GM12878 (cell line): ENCODE results near the gene DNTTIP2. TPM values are rescaled to one million over a fixed set of nuclear protein-coding genes. Genes with fewer than 3 reads are reported as not detected.

ENCODE experiments used
- BHLHE40 ChIP-seq, 2 experiments: fragments of 450-650 bp in 1 of 2; IDR thresholded peaks; 2 replicates each; pipeline ENCODE4 v1.6.1; 2011 to 2017; ENCODE audit warnings: low read depth in 2 of 2, borderline replicate concordance in 1 of 2, improper control_type of control experiment in 1 of 2, low read length in 1 of 2, mild to moderate bottlenecking in 1 of 2
- CHD4 ChIP-seq: fragments of 200-600 bp; sonication (generic); IDR thresholded peaks from 2 replicates; pipeline ENCODE4 v1.6.1; 2016; ENCODE audit warnings: mild to moderate bottlenecking
- EED ChIP-seq: sonication (generic); IDR thresholded peaks from 2 replicates; pipeline ENCODE4 v1.6.1; 2016; ENCODE audit warnings: antibody characterized with exemption, low read depth
- GABPA ChIP-seq: IDR thresholded peaks from 2 replicates; pipeline ENCODE4 v1.6.1; 2014; ENCODE audit warnings: antibody characterized with exemption, low read depth, mild to moderate bottlenecking, inconsistent platforms
- IKZF2 ChIP-seq, 2 experiments: fragments of 450-650 bp; IDR thresholded peaks; 2 replicates each; pipeline ENCODE4 v1.6.1; 2017; ENCODE audit warnings: mild to moderate bottlenecking in 2 of 2, moderate library complexity in 2 of 2
- IRF4 ChIP-seq: IDR thresholded peaks from 2 replicates; pipeline ENCODE4 v1.6.1; 2011; ENCODE audit warnings: low read depth, low read length
- NRF1 ChIP-seq: conservative IDR thresholded peaks from 2 replicates; pipeline ENCODE4 v1.6.1; 2011; ENCODE audit warnings: mild to moderate bottlenecking, low read depth, low read length, improper control_type of control experiment
- PML ChIP-seq: IDR thresholded peaks from 2 replicates; pipeline ENCODE4 v1.6.1; 2012; ENCODE audit warnings: low read length, inconsistent platforms
- RAD21 ChIP-seq: IDR thresholded peaks from 2 replicates; pipeline ENCODE4 v1.6.1; 2011; ENCODE audit warnings: mild to moderate bottlenecking, low read depth, low read length, moderate library complexity; ENCODE audit not compliant: insufficient read depth
- SPI1 ChIP-seq: IDR thresholded peaks from 2 replicates; pipeline ENCODE4 v1.6.1; 2011; ENCODE audit warnings: low read depth, mild to moderate bottlenecking, low read length, moderate library complexity, borderline replicate concordance; ENCODE audit not compliant: insufficient read depth
- ZNF217 ChIP-seq: fragments of 450-650 bp; IDR thresholded peaks from 2 replicates; pipeline ENCODE4 v1.6.1; 2017; ENCODE audit warnings: antibody characterized with exemption, mild to moderate bottlenecking
- polyA plus RNA-seq, 11 experiments: library from polyadenylated mRNA; depleted of rRNA in 4 of 11; unstranded in 6 of 11; stranded (reverse) in 5 of 11; fragments of >200 nt; fragmentation: Nextera tagmentation in 4 of 11; fragmentation: Illumina TruSeq in 1 of 11; extraction: Ambion mirVana in 4 of 11; extraction: Trizol in 1 of 11; gene quantifications; 1 replicate in 1 of 11; 2 replicates in 10 of 11; pipeline versions ENCODE4 v1.2.1 to v1.2.3, GENCODE V29; 2011 to 2016; ENCODE audit warnings: inconsistent platforms in 2 of 11, missing spikeins in 2 of 11, low read depth in 1 of 11
- total RNA-seq, 4 experiments: library from RNA; depleted of rRNA in 3 of 4; stranded (reverse); fragments of >200 nt in 3 of 4; fragmentation: Illumina TruSeq in 1 of 4; extraction: Trizol in 1 of 4; gene quantifications; 2 replicates each; pipeline versions ENCODE4 v1.2.1 to v1.2.3, GENCODE V29; 2013 to 2021
- TF ChIP-seq, protein P1 (sequence below): fragments of 450-650 bp; IDR thresholded peaks from 2 replicates; pipeline ENCODE4 v1.6.1; 2016; ENCODE audit warnings: mild to moderate bottlenecking, moderate library complexity, borderline replicate concordance
- TF ChIP-seq, protein P2 (sequence below): IDR thresholded peaks from 2 replicates; pipeline ENCODE4 v1.6.1; 2012; ENCODE audit warnings: low read depth, low read length, improper control_type of control experiment
- TF ChIP-seq, protein P3 (sequence below): fragments of 450-650 bp; conservative IDR thresholded peaks from 2 replicates; pipeline ENCODE4 v1.6.1; 2017; ENCODE audit warnings: mild to moderate bottlenecking, moderate library complexity
- TF ChIP-seq, protein P4 (sequence below): fragments of 450-650 bp; formaldehyde crosslinking; IDR thresholded peaks from 2 replicates; pipeline ENCODE4 v1.5.0; 2022; ENCODE audit warnings: mild to moderate bottlenecking, missing genetic modification characterization
- TF ChIP-seq, protein P5 (sequence below), 3 experiments: IDR thresholded peaks in 2 of 3; conservative IDR thresholded peaks in 1 of 3; 2 replicates each; pipeline ENCODE4 v1.5.1; 2011; ENCODE audit warnings: low read depth in 3 of 3, low read length in 3 of 3, mild to moderate bottlenecking in 3 of 3, control low read depth in 2 of 3, moderate library complexity in 2 of 3, inconsistent platforms in 1 of 3, mixed read lengths in 1 of 3; ENCODE audit not compliant: control insufficient read depth in 2 of 3, insufficient read depth in 1 of 3; ENCODE audit errors: extremely low read depth in 1 of 3

Gene DNTTIP2
- total and polyA plus RNA-seq, 10 of the 15 experiments (the other 5 are each of a cell fraction or from before 2014, with no cell fraction given) = 34.3 to 99.2 (median 74.9) TPM

DNA sequence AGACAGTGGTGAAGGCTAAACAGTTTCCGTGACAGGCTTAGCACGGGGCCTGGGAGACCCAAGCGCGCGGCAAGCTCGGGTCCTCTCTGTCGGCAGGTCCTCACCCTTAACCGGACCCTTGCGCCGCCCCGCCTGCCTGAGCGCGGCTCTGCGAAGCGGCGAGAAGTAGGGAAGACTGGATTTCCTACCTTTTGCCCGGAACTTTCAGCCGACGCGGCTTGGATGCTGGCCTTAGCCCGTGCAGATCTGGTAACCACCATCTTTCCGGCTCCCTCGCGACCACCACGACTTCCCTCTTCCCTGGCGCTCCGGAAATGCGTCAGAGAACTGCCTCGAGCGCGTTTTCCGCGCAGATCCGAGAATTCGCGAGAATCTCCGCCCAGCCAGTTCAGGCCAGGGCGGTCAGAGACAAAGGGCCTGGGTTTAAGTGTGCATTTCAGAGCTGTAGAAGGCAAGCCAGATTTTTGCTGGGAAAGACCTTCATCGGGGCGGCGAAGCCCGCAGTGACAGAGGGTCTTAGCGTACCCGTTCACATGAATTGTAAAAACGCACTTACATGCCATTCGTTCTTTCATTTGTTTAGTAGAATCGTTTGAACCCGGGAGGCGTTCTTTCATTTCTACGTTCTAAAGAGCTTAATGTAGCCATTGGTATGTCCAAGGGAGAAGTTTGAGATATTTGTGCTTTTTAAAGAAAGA lies at the start of gene DNTTIP2 (continued):
- TF ChIP-seq, protein P1, sequence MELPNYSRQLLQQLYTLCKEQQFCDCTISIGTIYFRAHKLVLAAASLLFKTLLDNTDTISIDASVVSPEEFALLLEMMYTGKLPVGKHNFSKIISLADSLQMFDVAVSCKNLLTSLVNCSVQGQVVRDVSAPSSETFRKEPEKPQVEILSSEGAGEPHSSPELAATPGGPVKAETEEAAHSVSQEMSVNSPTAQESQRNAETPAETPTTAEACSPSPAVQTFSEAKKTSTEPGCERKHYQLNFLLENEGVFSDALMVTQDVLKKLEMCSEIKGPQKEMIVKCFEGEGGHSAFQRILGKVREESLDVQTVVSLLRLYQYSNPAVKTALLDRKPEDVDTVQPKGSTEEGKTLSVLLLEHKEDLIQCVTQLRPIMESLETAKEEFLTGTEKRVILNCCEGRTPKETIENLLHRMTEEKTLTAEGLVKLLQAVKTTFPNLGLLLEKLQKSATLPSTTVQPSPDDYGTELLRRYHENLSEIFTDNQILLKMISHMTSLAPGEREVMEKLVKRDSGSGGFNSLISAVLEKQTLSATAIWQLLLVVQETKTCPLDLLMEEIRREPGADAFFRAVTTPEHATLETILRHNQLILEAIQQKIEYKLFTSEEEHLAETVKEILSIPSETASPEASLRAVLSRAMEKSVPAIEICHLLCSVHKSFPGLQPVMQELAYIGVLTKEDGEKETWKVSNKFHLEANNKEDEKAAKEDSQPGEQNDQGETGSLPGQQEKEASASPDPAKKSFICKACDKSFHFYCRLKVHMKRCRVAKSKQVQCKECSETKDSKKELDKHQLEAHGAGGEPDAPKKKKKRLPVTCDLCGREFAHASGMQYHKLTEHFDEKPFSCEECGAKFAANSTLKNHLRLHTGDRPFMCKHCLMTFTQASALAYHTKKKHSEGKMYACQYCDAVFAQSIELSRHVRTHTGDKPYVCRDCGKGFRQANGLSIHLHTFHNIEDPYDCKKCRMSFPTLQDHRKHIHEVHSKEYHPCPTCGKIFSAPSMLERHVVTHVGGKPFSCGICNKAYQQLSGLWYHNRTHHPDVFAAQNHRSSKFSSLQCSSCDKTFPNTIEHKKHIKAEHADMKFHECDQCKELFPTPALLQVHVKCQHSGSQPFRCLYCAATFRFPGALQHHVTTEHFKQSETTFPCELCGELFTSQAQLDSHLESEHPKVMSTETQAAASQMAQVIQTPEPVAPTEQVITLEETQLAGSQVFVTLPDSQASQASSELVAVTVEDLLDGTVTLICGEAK = peak; percentile 93
- TF ChIP-seq GABPA (peak; percentile 94), ZNF217 (no peak), BHLHE40 (IDR thresholded peaks at IDR 0.05; ENCODE audit: borderline replicate concordance in 1 of 2, low read depth in 2 of 2, low read length in 1 of 2) (peak in 1 of 2 experiments; percentile 71; a peak in 3 of 4 replicates), IRF4 (peak; percentile 37; the same call in 1 of the 2 replicates), EED (no peak), PML (peak; percentile 99), CHD4 (no peak), NRF1 (peak; percentile 34; the same call in 1 of the 2 replicates), RAD21 (no peak), SPI1 (peak; percentile 59; the same call in 1 of the 2 replicates), IKZF2 (IDR thresholded peaks at IDR 0.05) (peak in 1 of 2 experiments; percentile 11; a peak in 1 of 4 replicates)
- TF ChIP-seq, protein P2, sequence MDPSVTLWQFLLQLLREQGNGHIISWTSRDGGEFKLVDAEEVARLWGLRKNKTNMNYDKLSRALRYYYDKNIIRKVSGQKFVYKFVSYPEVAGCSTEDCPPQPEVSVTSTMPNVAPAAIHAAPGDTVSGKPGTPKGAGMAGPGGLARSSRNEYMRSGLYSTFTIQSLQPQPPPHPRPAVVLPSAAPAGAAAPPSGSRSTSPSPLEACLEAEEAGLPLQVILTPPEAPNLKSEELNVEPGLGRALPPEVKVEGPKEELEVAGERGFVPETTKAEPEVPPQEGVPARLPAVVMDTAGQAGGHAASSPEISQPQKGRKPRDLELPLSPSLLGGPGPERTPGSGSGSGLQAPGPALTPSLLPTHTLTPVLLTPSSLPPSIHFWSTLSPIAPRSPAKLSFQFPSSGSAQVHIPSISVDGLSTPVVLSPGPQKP = peak; percentile 80; the same call in 1 of the 2 replicates
- TF ChIP-seq, protein P3, sequence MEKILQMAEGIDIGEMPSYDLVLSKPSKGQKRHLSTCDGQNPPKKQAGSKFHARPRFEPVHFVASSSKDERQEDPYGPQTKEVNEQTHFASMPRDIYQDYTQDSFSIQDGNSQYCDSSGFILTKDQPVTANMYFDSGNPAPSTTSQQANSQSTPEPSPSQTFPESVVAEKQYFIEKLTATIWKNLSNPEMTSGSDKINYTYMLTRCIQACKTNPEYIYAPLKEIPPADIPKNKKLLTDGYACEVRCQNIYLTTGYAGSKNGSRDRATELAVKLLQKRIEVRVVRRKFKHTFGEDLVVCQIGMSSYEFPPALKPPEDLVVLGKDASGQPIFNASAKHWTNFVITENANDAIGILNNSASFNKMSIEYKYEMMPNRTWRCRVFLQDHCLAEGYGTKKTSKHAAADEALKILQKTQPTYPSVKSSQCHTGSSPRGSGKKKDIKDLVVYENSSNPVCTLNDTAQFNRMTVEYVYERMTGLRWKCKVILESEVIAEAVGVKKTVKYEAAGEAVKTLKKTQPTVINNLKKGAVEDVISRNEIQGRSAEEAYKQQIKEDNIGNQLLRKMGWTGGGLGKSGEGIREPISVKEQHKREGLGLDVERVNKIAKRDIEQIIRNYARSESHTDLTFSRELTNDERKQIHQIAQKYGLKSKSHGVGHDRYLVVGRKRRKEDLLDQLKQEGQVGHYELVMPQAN = no peak; the same call in none of the 2 replicates
- TF ChIP-seq, protein P4, sequence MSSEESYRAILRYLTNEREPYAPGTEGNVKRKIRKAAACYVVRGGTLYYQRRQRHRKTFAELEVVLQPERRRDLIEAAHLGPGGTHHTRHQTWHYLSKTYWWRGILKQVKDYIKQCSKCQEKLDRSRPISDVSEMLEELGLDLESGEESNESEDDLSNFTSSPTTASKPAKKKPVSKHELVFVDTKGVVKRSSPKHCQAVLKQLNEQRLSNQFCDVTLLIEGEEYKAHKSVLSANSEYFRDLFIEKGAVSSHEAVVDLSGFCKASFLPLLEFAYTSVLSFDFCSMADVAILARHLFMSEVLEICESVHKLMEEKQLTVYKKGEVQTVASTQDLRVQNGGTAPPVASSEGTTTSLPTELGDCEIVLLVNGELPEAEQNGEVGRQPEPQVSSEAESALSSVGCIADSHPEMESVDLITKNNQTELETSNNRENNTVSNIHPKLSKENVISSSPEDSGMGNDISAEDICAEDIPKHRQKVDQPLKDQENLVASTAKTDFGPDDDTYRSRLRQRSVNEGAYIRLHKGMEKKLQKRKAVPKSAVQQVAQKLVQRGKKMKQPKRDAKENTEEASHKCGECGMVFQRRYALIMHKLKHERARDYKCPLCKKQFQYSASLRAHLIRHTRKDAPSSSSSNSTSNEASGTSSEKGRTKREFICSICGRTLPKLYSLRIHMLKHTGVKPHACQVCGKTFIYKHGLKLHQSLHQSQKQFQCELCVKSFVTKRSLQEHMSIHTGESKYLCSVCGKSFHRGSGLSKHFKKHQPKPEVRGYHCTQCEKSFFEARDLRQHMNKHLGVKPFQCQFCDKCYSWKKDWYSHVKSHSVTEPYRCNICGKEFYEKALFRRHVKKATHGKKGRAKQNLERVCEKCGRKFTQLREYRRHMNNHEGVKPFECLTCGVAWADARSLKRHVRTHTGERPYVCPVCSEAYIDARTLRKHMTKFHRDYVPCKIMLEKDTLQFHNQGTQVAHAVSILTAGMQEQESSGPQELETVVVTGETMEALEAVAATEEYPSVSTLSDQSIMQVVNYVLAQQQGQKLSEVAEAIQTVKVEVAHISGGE (CRISPR knock-in tag) = no peak
- TF ChIP-seq, protein P5, sequence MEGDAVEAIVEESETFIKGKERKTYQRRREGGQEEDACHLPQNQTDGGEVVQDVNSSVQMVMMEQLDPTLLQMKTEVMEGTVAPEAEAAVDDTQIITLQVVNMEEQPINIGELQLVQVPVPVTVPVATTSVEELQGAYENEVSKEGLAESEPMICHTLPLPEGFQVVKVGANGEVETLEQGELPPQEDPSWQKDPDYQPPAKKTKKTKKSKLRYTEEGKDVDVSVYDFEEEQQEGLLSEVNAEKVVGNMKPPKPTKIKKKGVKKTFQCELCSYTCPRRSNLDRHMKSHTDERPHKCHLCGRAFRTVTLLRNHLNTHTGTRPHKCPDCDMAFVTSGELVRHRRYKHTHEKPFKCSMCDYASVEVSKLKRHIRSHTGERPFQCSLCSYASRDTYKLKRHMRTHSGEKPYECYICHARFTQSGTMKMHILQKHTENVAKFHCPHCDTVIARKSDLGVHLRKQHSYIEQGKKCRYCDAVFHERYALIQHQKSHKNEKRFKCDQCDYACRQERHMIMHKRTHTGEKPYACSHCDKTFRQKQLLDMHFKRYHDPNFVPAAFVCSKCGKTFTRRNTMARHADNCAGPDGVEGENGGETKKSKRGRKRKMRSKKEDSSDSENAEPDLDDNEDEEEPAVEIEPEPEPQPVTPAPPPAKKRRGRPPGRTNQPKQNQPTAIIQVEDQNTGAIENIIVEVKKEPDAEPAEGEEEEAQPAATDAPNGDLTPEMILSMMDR (IDR thresholded peaks at IDR 0.05 in 2 of 3, conservative IDR thresholded peaks at IDR 0.05 in 1 of 3; ENCODE audit: control insufficient read depth in 2 of 3, extremely low read depth in 1 of 3, insufficient read depth in 1 of 3, low read depth in 3 of 3, low read length in 3 of 3) = no peak
